Regular cardiac myocyte (primary cell): ENCODE results near the gene ZCCHC7. TPM values are rescaled to one million over a fixed set of nuclear protein-coding genes. Genes with fewer than 3 reads are reported as not detected.

Experiments used
- total RNA-seq: library from RNA; depleted of rRNA; stranded (reverse); fragments of >200 nt; gene quantifications from 2 replicates; pipeline ENCODE4 v1.2.3, GENCODE V29; 2014

Gene ZCCHC7
- 23.8 and 39.7 TPM in 2 replicates for total RNA-seq

GRCh38 chr9:37119907-37120842 is at the start of gene ZCCHC7:
Gene ZCCHC7 (plus strand): TSS chr9:37120574.

Other genes with a start within 250 kb of the ZCCHC7 start
- gene PAX5, start 86.3 kb upstream of the ZCCHC7 start, total RNA-seq, result under 0.01 TPM in 1 of 2 replicates, not detected in the other